Astrocyte (in vitro differentiated cells and primary cell): ENCODE measurements around the gene CPEB3. TPM values are rescaled to one million over a fixed set of nuclear protein-coding genes. Genes with fewer than 3 reads are reported as not detected.

Source experiments
- DNase-seq: peaks from one replicate; pipeline ENCODE4 v3.0.0-alpha.2; 2010; ENCODE audit warnings: low read depth
- FAIRE-seq: peaks from 2 replicates; lab custom pipeline; 2011; peaks lifted over from hg19 to GRCh38; lab: Jason Lieb, UNC
- H2AFZ ChIP-seq: 2 replicates; pipeline ENCODE4 v1.6.0; 2012; ENCODE audit warnings: low read depth, low read length, inconsistent platforms
- H3K27ac ChIP-seq: 2 replicates; pipeline ENCODE4 v1.5.1; 2011; ENCODE audit warnings: low read depth, low read length, inconsistent platforms
- H3K27me3 ChIP-seq: 2 replicates; pipeline ENCODE4 v1.6.0; 2011; ENCODE audit warnings: low read length, inconsistent platforms; ENCODE audit not compliant: insufficient read depth
- H3K36me3 ChIP-seq: 2 replicates; pipeline ENCODE4 v1.5.1; 2011; ENCODE audit warnings: low read length, inconsistent platforms; ENCODE audit not compliant: insufficient read depth
- H3K4me1 ChIP-seq: 2 replicates; pipeline ENCODE4 v1.5.1; 2011; ENCODE audit warnings: low read length, inconsistent platforms; ENCODE audit not compliant: insufficient read depth
- H3K4me2 ChIP-seq: 2 replicates; pipeline ENCODE4 v1.6.0; 2012; ENCODE audit warnings: low read length, inconsistent platforms
- H3K4me3 ChIP-seq: 2 replicates; pipeline ENCODE4 v1.5.1; 2011; ENCODE audit warnings: low read depth, mild to moderate bottlenecking, low read length, inconsistent platforms; ENCODE audit not compliant: insufficient read depth
- H3K79me2 ChIP-seq: 2 replicates; pipeline ENCODE4 v1.6.0; 2012; ENCODE audit warnings: mild to moderate bottlenecking, low read length, inconsistent platforms; ENCODE audit not compliant: insufficient read depth
- H3K9ac ChIP-seq: 2 replicates; pipeline ENCODE4 v1.6.0; 2012; ENCODE audit warnings: mild to moderate bottlenecking, low read length, inconsistent platforms
- H3K9me3 ChIP-seq: 2 replicates; pipeline ENCODE4 v1.5.1; 2012; ENCODE audit warnings: low read depth, mild to moderate bottlenecking, low read length, inconsistent platforms; ENCODE audit not compliant: insufficient read depth
- H4K20me1 ChIP-seq: 2 replicates; pipeline ENCODE4 v1.6.0; 2012; ENCODE audit warnings: low read length, inconsistent platforms; ENCODE audit not compliant: insufficient read depth
- H3K27ac Mint-ChIP-seq: one replicate; pipeline ENCODE4 v1.8.0; 2021; ENCODE audit warnings: mild to moderate bottlenecking, mixed read lengths; ENCODE audit not compliant: unreplicated experiment
- H3K27me3 Mint-ChIP-seq: one replicate; pipeline ENCODE4 v1.8.0; 2021; ENCODE audit warnings: low read depth, mixed read lengths; ENCODE audit not compliant: unreplicated experiment
- H3K36me3 Mint-ChIP-seq: one replicate; pipeline ENCODE4 v1.8.0; 2021; ENCODE audit warnings: low read depth, mixed read lengths; ENCODE audit not compliant: unreplicated experiment
- H3K4me1 Mint-ChIP-seq: one replicate; pipeline ENCODE4 v1.8.0; 2021; ENCODE audit warnings: low read depth, mixed read lengths; ENCODE audit not compliant: unreplicated experiment
- H3K4me3 Mint-ChIP-seq: one replicate; pipeline ENCODE4 v1.8.0; 2021; ENCODE audit warnings: mild to moderate bottlenecking, moderate library complexity, mixed read lengths; ENCODE audit not compliant: unreplicated experiment
- H3K9me3 Mint-ChIP-seq: one replicate; pipeline ENCODE4 v1.8.0; 2021; ENCODE audit warnings: mild to moderate bottlenecking, mixed read lengths; ENCODE audit not compliant: unreplicated experiment
- EZH2 ChIP-seq: IDR thresholded peaks from 2 replicates; pipeline ENCODE4 v1.6.1; 2012; ENCODE audit warnings: mild to moderate bottlenecking, low read length, inconsistent platforms; ENCODE audit not compliant: insufficient read depth
- total RNA-seq: library from RNA; stranded (reverse); gene quantifications from 2 replicates; pipeline ENCODE4 v1.2.1, GENCODE V29; 2021
- TF ChIP-seq, protein P1 (sequence below): IDR thresholded peaks from 2 replicates; pipeline ENCODE4 v1.5.1; 2011; ENCODE audit warnings: low read depth, mild to moderate bottlenecking, inconsistent platforms, low read length, moderate library complexity; ENCODE audit not compliant: insufficient read depth

CPEB3 gene
- total RNA-seq, 1 donor from 2014 or later = 1.6 TPM

DNA sequence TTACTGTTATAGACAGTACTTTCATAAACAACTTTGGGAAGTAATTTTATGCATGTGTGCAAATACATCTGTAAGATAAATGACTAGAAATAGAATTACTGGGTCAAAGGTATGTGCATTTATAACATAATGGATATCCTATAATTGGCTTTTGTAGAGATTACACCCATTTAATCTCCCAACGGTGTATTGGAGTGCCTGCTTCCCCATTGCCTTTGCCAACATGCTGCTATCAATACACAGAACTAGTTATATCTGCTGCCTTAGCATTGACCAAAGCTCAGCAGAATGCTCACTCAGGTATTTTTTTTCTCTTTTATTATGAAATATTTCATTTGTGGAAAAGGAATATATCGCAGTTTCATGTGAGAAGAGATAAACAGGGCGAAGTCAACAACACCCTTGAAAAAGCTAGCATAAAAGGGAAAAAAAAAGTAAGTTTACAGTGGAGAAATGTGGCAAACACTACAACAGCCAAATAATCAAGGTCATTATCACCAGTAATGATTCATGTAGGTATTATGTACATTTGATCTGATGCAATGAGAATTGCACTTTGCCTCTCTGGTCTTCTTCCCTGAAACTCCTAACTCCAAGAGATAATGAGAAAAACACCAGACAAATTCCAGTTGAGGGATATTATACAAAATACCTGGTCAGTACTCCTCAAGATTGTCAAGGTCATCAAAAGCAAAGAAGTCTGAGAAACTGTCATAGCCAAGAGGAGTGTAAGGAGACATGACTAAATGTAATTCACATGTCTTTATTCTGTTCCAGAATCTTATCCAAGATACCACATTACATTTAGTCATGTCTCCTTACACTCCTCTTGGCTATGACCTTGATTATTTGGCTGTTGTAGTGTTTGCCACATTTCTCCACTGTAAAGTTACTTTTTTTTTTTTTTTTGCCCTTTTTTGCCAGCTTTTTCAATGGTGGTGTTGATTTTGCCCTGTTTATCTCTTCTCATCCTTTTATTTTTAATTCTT lies 36.9 kb upstream of the CPEB3 start:
- no peak for DNase-seq
- Mint-ChIP-seq H3K36me3 (peaks cover 2% of the 10 kb centered on the region), H3K27ac (no peak overlapping the region), H3K9me3 (no peaks in the 10 kb centered on the region), H3K27me3 (no peaks in the 10 kb centered on the region), H3K4me3 (no peak overlapping the region), H3K4me1 (peaks cover 6% of the 10 kb centered on the region)
- Histone ChIP-seq H3K4me3 (no peak overlapping the region), H3K4me1 (no peaks in the 10 kb centered on the region), H4K20me1 (peaks cover 51% of the 10 kb centered on the region), H3K36me3 (no peaks in the 10 kb centered on the region), H3K79me2 (peaks cover 82% of the 10 kb centered on the region), H2AFZ (no peak overlapping the region), H3K27ac (no peak overlapping the region), H3K27me3 (no peaks in the 10 kb centered on the region), H3K9ac (no peak overlapping the region), H3K4me2 (no peak overlapping the region), H3K9me3 (no peaks in the 10 kb centered on the region)
- no peak for TF ChIP-seq EZH2
- TF ChIP-seq, protein P1, sequence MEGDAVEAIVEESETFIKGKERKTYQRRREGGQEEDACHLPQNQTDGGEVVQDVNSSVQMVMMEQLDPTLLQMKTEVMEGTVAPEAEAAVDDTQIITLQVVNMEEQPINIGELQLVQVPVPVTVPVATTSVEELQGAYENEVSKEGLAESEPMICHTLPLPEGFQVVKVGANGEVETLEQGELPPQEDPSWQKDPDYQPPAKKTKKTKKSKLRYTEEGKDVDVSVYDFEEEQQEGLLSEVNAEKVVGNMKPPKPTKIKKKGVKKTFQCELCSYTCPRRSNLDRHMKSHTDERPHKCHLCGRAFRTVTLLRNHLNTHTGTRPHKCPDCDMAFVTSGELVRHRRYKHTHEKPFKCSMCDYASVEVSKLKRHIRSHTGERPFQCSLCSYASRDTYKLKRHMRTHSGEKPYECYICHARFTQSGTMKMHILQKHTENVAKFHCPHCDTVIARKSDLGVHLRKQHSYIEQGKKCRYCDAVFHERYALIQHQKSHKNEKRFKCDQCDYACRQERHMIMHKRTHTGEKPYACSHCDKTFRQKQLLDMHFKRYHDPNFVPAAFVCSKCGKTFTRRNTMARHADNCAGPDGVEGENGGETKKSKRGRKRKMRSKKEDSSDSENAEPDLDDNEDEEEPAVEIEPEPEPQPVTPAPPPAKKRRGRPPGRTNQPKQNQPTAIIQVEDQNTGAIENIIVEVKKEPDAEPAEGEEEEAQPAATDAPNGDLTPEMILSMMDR = no peak
- FAIRE-seq = no peak

DNA sequence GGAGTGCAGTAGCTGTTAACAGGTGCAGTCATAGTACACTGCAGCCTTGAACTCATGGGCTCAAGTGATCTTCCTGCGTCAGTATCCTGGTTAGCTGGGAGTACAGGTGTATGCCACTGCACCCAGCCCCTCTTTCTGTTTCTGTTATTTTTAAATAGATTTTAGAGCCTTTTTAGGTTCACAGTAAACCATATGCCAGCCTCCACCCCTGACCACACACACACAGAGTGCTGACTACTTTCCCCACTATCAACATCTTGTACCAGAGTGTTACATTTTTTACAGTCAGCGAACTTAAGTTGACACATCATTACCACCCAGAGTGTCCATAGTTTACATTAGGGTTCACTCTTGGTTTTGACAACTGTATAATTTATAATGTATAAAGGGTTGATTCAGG lies 32.2 kb upstream of the CPEB3 start:
- FAIRE-seq (no peak), DNase-seq (no peak)
- no peak overlapping the region for H3K4me3 Mint-ChIP-seq
- Histone ChIP-seq H3K4me1 (no peaks in the 10 kb centered on the region), H3K27ac (no peak overlapping the region), H2AFZ (no peak overlapping the region), H3K4me2 (no peak overlapping the region), H3K4me3 (no peak overlapping the region), H3K36me3 (peaks cover 2% of the 10 kb centered on the region), H3K27me3 (no peaks in the 10 kb centered on the region), H3K9ac (no peak overlapping the region), H4K20me1 (peaks cover 52% of the 10 kb centered on the region), H3K79me2 (peaks cover 81% of the 10 kb centered on the region), H3K9me3 (no peaks in the 10 kb centered on the region)
- no peak overlapping the region for H3K27ac Mint-ChIP-seq
- peaks cover 6% of the 10 kb centered on the region for H3K36me3 Mint-ChIP-seq
- H3K9me3 Mint-ChIP-seq = no peaks in the 10 kb centered on the region
- TF ChIP-seq EZH2 = no peak
- no peaks in the 10 kb centered on the region for H3K27me3 Mint-ChIP-seq
- H3K4me1 Mint-ChIP-seq = peaks cover 6% of the 10 kb centered on the region

DNA sequence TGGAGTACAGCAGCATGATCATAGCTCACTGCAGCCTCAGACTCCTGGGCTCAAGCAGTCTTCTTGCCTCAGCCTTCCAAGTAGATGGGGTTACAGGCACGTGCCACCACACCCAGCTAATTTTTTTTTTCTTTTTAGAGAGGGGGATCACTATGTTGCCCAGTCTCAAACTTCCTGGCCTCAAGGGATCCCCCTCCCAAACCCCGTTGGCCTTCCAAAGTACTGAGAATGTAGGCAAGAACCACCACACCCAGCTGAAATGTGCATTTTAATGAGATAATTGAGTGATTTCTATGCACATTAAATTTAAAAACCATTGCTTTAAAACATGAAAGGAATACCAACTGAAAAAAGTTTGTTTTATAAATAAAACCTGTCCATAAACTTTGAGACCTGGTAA lies 25.7 kb upstream of the CPEB3 start:
- peaks cover 2% of the 10 kb centered on the region for H3K36me3 Mint-ChIP-seq
- FAIRE-seq (no peak), DNase-seq (no peak)
- H3K4me1 Mint-ChIP-seq = no peaks in the 10 kb centered on the region
- Histone ChIP-seq H2AFZ (no peak overlapping the region), H3K4me1 (no peaks in the 10 kb centered on the region), H3K27me3 (no peaks in the 10 kb centered on the region), H4K20me1 (peaks cover 54% of the 10 kb centered on the region), H3K9me3 (no peaks in the 10 kb centered on the region), H3K9ac (no peak overlapping the region), H3K4me2 (no peak overlapping the region), H3K4me3 (no peak overlapping the region), H3K36me3 (peaks cover 13% of the 10 kb centered on the region), H3K27ac (no peak overlapping the region), H3K79me2 (peaks cover 64% of the 10 kb centered on the region)
- H3K27ac Mint-ChIP-seq = no peak overlapping the region
- no peaks in the 10 kb centered on the region for H3K9me3 Mint-ChIP-seq
- H3K4me3 Mint-ChIP-seq = no peak overlapping the region
- TF ChIP-seq, protein P1 = no peak
- TF ChIP-seq EZH2 = no peak
- no peaks in the 10 kb centered on the region for H3K27me3 Mint-ChIP-seq
